WERI-Rb-1 (cell line): ENCODE data around the gene KCNK7.

ENCODE experiments used
- DNase-seq: peaks from one replicate; pipeline ENCODE4 v3.0.0-alpha.2; 2020
- H3K27ac ChIP-seq: fragments of 250-450 bp; sonication (Bioruptor Pico); 2 replicates; pipeline ENCODE4 v1.5.1; 2020; ENCODE audit warnings: mild to moderate bottlenecking, moderate library complexity
- H3K27me3 ChIP-seq: fragments of 250-450 bp; sonication (Bioruptor Pico); 2 replicates; pipeline ENCODE4 v1.5.1; 2021; ENCODE audit warnings: mild to moderate bottlenecking, low read depth, moderate library complexity; ENCODE audit not compliant: insufficient read depth, severe bottlenecking
- H3K36me3 ChIP-seq: fragments of 250-450 bp; sonication (Bioruptor Pico); 2 replicates; pipeline ENCODE4 v1.5.1; 2020; ENCODE audit warnings: mild to moderate bottlenecking, moderate library complexity
- H3K4me3 ChIP-seq: 2 replicates; pipeline ENCODE4 v1.5.1; 2011; ENCODE audit warnings: low read depth, mild to moderate bottlenecking, control low read depth, low read length
- H3K9me3 ChIP-seq: fragments of 250-450 bp; sonication (Bioruptor Pico); 2 replicates; pipeline ENCODE4 v1.5.1; 2021; ENCODE audit warnings: mild to moderate bottlenecking, moderate library complexity; ENCODE audit not compliant: severe bottlenecking
- CTCF ChIP-seq: IDR thresholded peaks from 2 replicates; pipeline ENCODE4 v1.5.1; 2011; ENCODE audit warnings: low read depth, mild to moderate bottlenecking, control low read depth, inconsistent platforms, low read length

The KCNK7 gene

GRCh38 chr11:65552388-65552951 lies 43.1 kb downstream of the KCNK7 start:
- Histone ChIP-seq H3K27me3 (no peaks in the 10 kb centered on the region), H3K27ac (peak overlapping the region; percentile 51), H3K36me3 (no peaks in the 10 kb centered on the region), H3K4me3 (no peak overlapping the region), H3K9me3 (no peaks in the 10 kb centered on the region)
- TF ChIP-seq CTCF: no peak
- peak; percentile 69 for DNase-seq

- peak; percentile 83 for DNase-seq
These were observed 43.8 kb downstream of the KCNK7 start for GRCh38 chr11:65551572-65552387.

GRCh38 chr11:65549096-65549495 lies 46.5 kb downstream of the KCNK7 start:
- TF ChIP-seq CTCF: no peak
- Histone ChIP-seq H3K27me3 (no peaks in the 10 kb centered on the region), H3K36me3 (no peaks in the 10 kb centered on the region)

More at GRCh38 chr11:65551572-65552387, 43.8 kb downstream of the KCNK7 start:
- H3K27me3 ChIP-seq: no peaks in the 10 kb centered on the region
- no peaks in the 10 kb centered on the region for H3K9me3 ChIP-seq
- H3K4me3 ChIP-seq: no peak overlapping the region
- H3K27ac ChIP-seq: peak overlapping the region; percentile 51
- no peaks in the 10 kb centered on the region for H3K36me3 ChIP-seq
- peak; percentile 85 for TF ChIP-seq CTCF

GRCh38 chr11:65548395-65548794 lies 47.2 kb downstream of the KCNK7 start:
- no peak overlapping the region for H3K4me3 ChIP-seq
- H3K27me3 ChIP-seq: no peaks in the 10 kb centered on the region
- H3K36me3 ChIP-seq: no peaks in the 10 kb centered on the region
- TF ChIP-seq CTCF: no peak
- no peaks in the 10 kb centered on the region for H3K9me3 ChIP-seq
- DNase-seq: no peak
- H3K27ac ChIP-seq: no peak overlapping the region

More at GRCh38 chr11:65549096-65549495, 46.5 kb downstream of the KCNK7 start:
- DNase-seq: no peak
- no peak overlapping the region for H3K4me3 ChIP-seq
- H3K27ac ChIP-seq: no peak overlapping the region
- no peaks in the 10 kb centered on the region for H3K9me3 ChIP-seq

- H3K27me3 ChIP-seq: no peaks in the 10 kb centered on the region
- H3K36me3 ChIP-seq: no peaks in the 10 kb centered on the region
- no peak overlapping the region for H3K4me3 ChIP-seq
- no peaks in the 10 kb centered on the region for H3K9me3 ChIP-seq
- no peak overlapping the region for H3K27ac ChIP-seq
- no peak for TF ChIP-seq CTCF
- DNase-seq: no peak
These were observed 48.0 kb downstream of the KCNK7 start for GRCh38 chr11:65547446-65548125.
